ENCODE measurements around the gene FLNB.

FLNB gene

DNA sequence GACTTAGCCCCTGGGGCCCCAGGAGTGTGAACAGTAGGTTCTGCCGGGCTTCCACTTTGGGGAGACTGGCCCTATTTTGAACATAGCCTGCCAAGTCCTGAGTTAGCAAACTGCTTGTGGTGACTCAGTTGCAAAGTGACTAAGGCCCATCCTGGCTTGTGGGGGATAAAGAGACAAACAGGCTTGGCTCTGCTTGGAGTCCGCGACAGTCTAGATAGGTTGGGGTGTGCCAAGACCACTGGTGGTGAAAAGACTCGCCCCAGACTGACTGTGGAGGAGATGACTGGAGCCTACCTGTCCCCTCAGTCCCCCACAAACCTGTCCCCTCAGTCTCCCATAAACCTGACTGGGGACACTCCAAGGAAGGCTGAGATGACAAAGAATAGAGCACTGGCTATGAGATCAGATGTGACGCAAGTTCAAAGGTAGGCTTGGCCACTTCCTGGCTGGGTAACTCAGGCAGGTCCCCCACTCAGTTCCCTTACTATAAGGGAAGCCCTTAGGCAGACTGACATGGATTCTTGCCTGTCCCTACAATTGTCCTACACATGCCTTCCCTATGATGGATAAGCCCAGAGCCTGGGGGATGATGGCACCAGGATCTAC is 198.3 kb downstream of the FLNB start:
- TF ChIP-seq FOXM1 (IDR thresholded peaks at IDR 0.05; ENCODE audit: borderline replicate concordance, low read depth) (no peak), TEAD4 (IDR thresholded peaks at IDR 0.05) (no peak), EP300 (IDR thresholded peaks at IDR 0.05; ENCODE audit: borderline replicate concordance) (no peak)

GRCh38 chr3:58207954-58208353 is 199.7 kb downstream of the FLNB start:
- TF ChIP-seq TEAD4 (IDR thresholded peaks at IDR 0.05), result no peak
- TF ChIP-seq FOXM1 (IDR thresholded peaks at IDR 0.05; ENCODE audit: borderline replicate concordance, low read depth), result no peak
- TF ChIP-seq YY1 (IDR thresholded peaks at IDR 0.05; ENCODE audit: low read depth), result no peak
- no peak for TF ChIP-seq CEBPB (IDR thresholded peaks at IDR 0.05)
- no peak for TF ChIP-seq EGR1 (IDR thresholded peaks at IDR 0.05)
- TF ChIP-seq TCF12 (IDR thresholded peaks at IDR 0.05; ENCODE audit: low read depth), result no peak
- no peak for TF ChIP-seq NFIC (IDR thresholded peaks at IDR 0.05)
- TF ChIP-seq MAX (IDR thresholded peaks at IDR 0.05), result no peak
- TF ChIP-seq, protein P1, sequence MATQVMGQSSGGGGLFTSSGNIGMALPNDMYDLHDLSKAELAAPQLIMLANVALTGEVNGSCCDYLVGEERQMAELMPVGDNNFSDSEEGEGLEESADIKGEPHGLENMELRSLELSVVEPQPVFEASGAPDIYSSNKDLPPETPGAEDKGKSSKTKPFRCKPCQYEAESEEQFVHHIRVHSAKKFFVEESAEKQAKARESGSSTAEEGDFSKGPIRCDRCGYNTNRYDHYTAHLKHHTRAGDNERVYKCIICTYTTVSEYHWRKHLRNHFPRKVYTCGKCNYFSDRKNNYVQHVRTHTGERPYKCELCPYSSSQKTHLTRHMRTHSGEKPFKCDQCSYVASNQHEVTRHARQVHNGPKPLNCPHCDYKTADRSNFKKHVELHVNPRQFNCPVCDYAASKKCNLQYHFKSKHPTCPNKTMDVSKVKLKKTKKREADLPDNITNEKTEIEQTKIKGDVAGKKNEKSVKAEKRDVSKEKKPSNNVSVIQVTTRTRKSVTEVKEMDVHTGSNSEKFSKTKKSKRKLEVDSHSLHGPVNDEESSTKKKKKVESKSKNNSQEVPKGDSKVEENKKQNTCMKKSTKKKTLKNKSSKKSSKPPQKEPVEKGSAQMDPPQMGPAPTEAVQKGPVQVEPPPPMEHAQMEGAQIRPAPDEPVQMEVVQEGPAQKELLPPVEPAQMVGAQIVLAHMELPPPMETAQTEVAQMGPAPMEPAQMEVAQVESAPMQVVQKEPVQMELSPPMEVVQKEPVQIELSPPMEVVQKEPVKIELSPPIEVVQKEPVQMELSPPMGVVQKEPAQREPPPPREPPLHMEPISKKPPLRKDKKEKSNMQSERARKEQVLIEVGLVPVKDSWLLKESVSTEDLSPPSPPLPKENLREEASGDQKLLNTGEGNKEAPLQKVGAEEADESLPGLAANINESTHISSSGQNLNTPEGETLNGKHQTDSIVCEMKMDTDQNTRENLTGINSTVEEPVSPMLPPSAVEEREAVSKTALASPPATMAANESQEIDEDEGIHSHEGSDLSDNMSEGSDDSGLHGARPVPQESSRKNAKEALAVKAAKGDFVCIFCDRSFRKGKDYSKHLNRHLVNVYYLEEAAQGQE (IDR thresholded peaks at IDR 0.05; ENCODE audit: low read depth), result no peak

DNA sequence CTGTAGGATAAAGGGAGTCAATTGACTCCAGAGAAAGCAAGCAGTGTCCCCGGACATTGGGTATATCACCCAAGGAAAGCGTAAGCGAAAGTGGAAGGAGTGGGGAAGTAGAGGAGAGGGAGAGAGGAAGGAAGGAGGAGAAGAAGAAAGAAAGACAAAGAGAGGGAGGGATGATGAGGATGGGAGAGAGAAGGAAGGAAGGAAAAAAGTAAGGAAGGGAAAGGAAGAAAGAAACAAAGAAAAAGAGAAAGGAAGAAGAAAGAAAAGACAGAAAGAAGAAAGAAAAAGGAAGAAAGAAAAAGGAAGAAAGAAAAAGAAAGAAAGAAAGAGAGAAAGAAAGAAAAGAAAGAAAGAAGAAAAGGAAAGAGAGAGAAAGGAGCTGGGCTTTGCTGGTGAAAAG is 201.7 kb downstream of the FLNB start:
- TF ChIP-seq ZBTB7A (IDR thresholded peaks at IDR 0.05; ENCODE audit: low read depth) (no peak), CEBPB (IDR thresholded peaks at IDR 0.05) (no peak), TCF12 (IDR thresholded peaks at IDR 0.05; ENCODE audit: low read depth) (no peak), EP300 (IDR thresholded peaks at IDR 0.05; ENCODE audit: borderline replicate concordance) (no peak), RAD21 (IDR thresholded peaks at IDR 0.05; ENCODE audit: low read depth) (no peak), EGR1 (IDR thresholded peaks at IDR 0.05) (no peak), USF1 (IDR thresholded peaks at IDR 0.05) (no peak)
- TF ChIP-seq, protein P1 (IDR thresholded peaks at IDR 0.05; ENCODE audit: low read depth), result no peak

DNA sequence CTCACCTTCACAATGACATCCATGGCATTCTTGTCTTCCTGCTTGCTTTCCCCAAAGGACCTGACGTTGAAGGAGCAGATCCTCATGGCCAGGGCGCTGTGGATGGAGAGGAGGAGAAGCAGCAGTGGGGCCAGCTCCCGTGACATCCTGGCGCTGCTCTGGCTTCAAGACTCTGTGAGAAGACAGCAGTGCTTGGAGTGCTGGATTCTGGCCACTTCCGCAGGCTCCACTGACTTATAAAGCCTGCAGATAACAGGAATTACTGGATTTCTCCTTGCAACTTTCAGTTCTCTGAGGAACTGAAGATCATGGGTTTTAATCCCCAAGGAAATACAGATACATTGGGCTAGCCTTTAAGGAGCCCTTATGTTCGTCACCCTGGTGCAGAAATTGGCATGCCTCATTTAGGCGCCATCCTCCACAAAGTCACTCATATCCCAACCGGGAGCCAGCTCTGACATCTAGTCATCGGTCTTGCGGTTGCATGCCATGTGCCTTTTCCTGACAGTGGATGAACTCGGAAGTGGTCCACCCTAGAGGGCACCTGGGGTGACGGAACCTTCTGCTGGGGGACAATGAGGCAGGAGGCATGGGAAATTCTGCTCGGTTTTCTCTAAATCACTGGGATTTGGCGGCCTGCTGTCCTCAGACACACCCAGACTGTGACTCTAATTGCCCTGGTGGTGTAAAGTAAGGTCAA is 202.7 kb downstream of the FLNB start, which contains the start of gene DNASE1L3:
Gene DNASE1L3 (minus strand): TSS at position 212 of the 700 bp plus-strand sequence. CDS start 66 bp downstream, at position 146.
- TF ChIP-seq MAX (IDR thresholded peaks at IDR 0.05), result no peak
- TF ChIP-seq ZBTB7A (IDR thresholded peaks at IDR 0.05; ENCODE audit: low read depth), result no peak
- TF ChIP-seq RAD21 (IDR thresholded peaks at IDR 0.05; ENCODE audit: low read depth), result no peak
- TF ChIP-seq TAF1 (IDR thresholded peaks at IDR 0.05; ENCODE audit: low read depth), result no peak
- TF ChIP-seq, protein P1 (IDR thresholded peaks at IDR 0.05; ENCODE audit: low read depth), result no peak
- no peak for TF ChIP-seq NFIC (IDR thresholded peaks at IDR 0.05)
- TF ChIP-seq EP300 (IDR thresholded peaks at IDR 0.05; ENCODE audit: borderline replicate concordance), result no peak
- TF ChIP-seq EGR1 (IDR thresholded peaks at IDR 0.05), result no peak
- TF ChIP-seq YY1 (IDR thresholded peaks at IDR 0.05; ENCODE audit: low read depth), result no peak
- no peak for TF ChIP-seq USF1 (IDR thresholded peaks at IDR 0.05)
- TF ChIP-seq CEBPB (IDR thresholded peaks at IDR 0.05), result no peak
- no peak for TF ChIP-seq CREB1 (IDR thresholded peaks at IDR 0.05; ENCODE audit: low read depth)
- TF ChIP-seq TCF12 (IDR thresholded peaks at IDR 0.05; ENCODE audit: low read depth), result no peak
- TF ChIP-seq FOXM1 (IDR thresholded peaks at IDR 0.05; ENCODE audit: borderline replicate concordance, low read depth), result no peak
- no peak for TF ChIP-seq TEAD4 (IDR thresholded peaks at IDR 0.05)

All from Ishikawa (cell line).